ENCODE data around the gene FSD1L. TPM values are rescaled to one million over a fixed set of nuclear protein-coding genes. Genes with fewer than 3 reads are reported as not detected.
"Not testable (repeated sequence)": the region's sequence is repeated elsewhere in the genome, so short reads cannot be mapped to it uniquely, and the experiment has no call there.

Gene FSD1L
- total RNA-seq, 1 experiment from 2014 or later = 7.2 TPM

DNA sequence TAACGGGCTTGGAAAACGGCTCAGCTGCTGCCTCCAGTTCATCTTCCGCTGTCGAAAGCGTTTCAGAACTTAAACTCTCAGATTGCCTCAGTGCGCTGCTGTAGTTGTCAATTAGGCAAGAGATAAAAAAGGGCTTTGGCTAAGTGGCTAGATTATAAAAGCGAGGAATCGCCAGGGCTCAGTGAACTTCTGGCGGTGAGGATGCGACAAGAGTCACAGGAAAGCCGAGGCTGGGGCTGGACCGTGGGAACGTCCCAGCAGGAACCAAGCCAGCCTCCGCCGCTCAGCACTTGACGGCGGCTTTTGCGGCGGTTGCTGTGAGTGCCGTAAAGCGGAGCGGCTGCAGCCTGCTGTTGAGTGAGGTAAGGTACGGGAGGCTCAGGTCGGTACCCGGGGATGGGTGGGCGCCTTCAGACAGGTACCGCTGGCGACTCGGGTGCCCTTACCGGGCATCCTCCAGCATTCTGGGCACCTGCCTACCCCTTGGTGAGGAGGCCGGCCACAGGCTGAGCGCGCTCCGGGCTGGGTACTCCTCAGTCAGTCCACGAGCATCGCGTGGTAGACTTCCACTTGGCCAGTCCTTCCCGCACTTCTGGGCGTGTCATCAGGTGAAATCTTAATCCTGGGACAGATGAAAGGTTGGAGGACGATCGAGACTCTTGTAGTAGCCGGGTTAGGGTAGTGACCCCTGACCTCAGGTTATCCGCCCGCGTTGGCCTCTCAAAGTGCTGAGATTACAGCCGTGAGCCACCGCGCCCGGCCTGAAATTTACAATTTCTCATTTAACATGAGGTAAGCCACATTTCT lies 110.2 kb downstream of the FSD1L start, which contains the start of gene FKTN:
Gene FKTN (plus strand): TSS at position 328 of the 807 bp plus-strand sequence. CDS start 16,902 bp downstream, outside the sequence.
- peak; percentile 87 for DNase-seq (ENCODE audit: low read depth)

GRCh38 chr9:105572455-105572854 lies 124.6 kb downstream of the FSD1L start:
- DNase-seq (ENCODE audit: low read depth) = no peak

DNA sequence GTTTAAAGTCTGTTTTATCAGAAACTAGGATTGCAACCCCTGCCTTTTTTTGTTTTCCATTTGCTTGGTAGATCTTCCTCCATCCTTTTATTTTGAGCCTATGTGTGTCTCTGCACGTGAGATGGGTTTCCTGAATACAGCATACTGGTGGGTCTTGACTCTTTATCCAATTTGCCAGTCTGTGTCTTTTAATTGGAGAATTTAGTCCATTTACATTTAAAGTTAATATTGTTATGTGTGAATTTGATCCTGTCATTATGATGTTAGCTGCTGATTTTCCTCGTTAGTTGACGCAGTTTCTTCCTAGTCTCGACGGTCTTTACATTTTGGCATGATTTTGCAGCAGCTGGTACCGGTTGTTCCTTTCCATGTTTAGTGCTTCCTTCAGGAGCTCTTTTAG lies 132.1 kb downstream of the FSD1L start:
- DNase-seq (ENCODE audit: low read depth) = not testable (repeated sequence)

DNA sequence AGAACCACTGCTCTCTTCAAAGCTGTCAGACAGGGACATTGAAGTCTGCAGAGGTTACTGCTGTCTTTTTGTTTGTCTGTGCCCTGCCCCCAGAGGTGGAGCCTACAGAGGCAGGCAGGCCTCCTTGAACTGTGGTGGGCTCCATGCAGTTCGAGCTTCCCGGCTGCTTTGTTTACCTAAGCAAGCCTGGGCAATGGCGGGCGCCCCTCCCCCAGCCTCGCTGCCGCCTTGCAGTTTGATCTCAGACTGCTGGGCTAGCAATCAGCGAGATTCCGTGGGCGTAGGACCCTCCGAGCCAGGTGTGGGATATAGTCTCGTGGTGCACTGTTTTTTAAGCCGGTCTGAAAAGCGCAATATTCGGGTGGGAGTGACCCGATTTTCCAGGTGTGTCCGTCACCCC lies 133.7 kb downstream of the FSD1L start:
- not testable (repeated sequence) for DNase-seq (ENCODE audit: low read depth)

DNA sequence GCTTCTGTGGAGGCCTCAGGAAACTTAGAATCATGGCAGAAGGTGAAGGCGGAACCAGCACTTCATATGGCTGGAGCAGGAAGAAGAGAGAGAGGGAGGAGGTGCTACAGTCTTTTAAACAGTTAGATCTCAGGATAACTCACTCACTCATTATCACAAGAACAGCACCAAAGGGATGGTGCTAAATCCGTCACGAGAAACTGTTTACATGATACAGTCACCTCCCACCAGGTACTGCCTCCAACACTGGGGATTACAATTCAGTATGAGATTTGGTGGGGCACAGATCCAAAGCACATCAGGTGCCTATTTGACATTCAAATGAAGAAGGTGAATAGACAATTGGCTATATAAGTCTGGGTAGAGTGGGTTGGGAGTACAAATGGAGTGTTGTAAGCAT lies 145.3 kb downstream of the FSD1L start:
- DNase-seq (ENCODE audit: low read depth) = no peak

Other genes starting within 250 kb of the FSD1L start
- gene SLC44A1, start 203.4 kb upstream of the FSD1L start, total RNA-seq (2014; rRNA removed; shearing (Covaris generic)) = 49.6 and 50.3 TPM in 2 replicates
- gene FKTN, start 110.1 kb downstream of the FSD1L start, total RNA-seq (2014; rRNA removed; shearing (Covaris generic)) = 21.0 and 51.2 TPM in 2 replicates
- not detected in 2 replicates for gene TAL2, start 214.4 kb downstream of the FSD1L start, total RNA-seq (2014; rRNA removed; shearing (Covaris generic))
- gene TMEM38B, start 246.5 kb downstream of the FSD1L start, total RNA-seq (2014; rRNA removed; shearing (Covaris generic)) = 18.5 and 22.5 TPM in 2 replicates